HG03439 (cell line): ENCODE measurements around the gene DNAJC11.
"Not testable (repeated sequence)": the region's sequence is repeated elsewhere in the genome, so short reads cannot be mapped to it uniquely, and the experiment has no call there.

Experiments
- ATAC-seq: cut with Tn5 transposase; IDR thresholded peaks from one replicate; pipeline ENCODE4 v1.9.1; 2021; ENCODE audit warnings: mild to moderate bottlenecking, moderate library complexity; ENCODE audit not compliant: unreplicated experiment

DNAJC11 gene, protein sequence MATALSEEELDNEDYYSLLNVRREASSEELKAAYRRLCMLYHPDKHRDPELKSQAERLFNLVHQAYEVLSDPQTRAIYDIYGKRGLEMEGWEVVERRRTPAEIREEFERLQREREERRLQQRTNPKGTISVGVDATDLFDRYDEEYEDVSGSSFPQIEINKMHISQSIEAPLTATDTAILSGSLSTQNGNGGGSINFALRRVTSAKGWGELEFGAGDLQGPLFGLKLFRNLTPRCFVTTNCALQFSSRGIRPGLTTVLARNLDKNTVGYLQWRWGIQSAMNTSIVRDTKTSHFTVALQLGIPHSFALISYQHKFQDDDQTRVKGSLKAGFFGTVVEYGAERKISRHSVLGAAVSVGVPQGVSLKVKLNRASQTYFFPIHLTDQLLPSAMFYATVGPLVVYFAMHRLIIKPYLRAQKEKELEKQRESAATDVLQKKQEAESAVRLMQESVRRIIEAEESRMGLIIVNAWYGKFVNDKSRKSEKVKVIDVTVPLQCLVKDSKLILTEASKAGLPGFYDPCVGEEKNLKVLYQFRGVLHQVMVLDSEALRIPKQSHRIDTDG

DNA sequence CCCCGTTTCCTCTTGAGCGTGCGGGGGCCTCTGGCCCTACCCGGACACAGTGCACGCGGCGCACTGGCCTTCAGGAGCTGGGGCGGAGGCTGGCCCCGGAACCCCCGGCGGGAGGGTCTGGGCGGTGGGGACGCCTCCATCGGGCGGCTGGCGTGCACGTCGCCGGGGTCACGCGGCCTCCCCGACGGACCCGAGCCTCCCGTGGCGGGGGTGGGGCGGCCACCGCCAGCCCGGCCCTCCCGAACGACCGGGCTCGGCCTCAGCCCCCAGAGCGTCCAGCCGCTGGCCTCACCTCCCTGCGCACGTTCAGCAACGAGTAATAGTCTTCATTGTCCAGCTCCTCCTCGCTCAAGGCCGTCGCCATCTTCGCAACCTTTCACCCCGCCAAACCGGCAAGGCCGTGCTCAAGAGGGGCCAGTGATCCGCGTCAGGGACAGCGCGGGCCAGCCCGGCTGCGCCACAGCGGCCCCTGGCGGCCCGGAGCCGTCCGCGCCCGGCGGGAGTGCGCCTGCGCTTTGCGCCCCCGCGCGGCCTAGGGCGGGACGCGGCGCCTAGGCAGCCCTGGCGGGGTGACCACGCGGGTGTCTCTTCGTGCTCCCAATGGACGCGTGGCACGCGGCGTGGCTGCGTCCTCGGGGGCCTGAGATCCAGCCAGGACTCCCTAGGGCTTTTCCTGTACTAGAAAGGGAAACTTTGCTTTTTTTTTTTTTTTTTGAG is at the start of gene DNAJC11:
Gene DNAJC11, minus strand, starts transcription at position 380 of the 717 bp plus-strand sequence. Its CDS starts 16 bp downstream, at position 364.
- peak; percentile 92 for ATAC-seq

- ATAC-seq, result no peak
Observed at GRCh38 chr1:6750490-6750889, 48.9 kb upstream of the DNAJC11 start.

DNA sequence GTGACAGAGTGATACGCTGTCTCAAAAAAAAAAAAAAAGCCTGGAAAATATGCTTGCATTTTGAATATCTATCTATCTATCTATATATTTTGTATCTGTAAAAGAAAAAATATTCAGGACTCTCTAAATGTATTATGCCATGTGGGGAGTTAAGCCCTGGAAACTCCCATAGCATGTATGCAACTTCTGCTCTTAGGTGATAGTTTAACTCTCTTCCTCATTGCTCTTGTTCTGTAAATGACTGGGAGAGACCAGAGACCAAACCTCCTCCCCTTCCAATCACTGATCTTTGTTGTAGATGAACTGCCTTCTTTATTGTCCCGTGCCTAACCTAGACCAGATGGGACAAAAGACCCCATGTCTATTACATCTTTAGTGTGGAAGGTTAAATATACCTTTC is 46.1 kb upstream of the DNAJC11 start:
- ATAC-seq, result no peak

GRCh38 chr1:6745073-6745472 is 43.5 kb upstream of the DNAJC11 start:
- ATAC-seq, result no peak

DNA sequence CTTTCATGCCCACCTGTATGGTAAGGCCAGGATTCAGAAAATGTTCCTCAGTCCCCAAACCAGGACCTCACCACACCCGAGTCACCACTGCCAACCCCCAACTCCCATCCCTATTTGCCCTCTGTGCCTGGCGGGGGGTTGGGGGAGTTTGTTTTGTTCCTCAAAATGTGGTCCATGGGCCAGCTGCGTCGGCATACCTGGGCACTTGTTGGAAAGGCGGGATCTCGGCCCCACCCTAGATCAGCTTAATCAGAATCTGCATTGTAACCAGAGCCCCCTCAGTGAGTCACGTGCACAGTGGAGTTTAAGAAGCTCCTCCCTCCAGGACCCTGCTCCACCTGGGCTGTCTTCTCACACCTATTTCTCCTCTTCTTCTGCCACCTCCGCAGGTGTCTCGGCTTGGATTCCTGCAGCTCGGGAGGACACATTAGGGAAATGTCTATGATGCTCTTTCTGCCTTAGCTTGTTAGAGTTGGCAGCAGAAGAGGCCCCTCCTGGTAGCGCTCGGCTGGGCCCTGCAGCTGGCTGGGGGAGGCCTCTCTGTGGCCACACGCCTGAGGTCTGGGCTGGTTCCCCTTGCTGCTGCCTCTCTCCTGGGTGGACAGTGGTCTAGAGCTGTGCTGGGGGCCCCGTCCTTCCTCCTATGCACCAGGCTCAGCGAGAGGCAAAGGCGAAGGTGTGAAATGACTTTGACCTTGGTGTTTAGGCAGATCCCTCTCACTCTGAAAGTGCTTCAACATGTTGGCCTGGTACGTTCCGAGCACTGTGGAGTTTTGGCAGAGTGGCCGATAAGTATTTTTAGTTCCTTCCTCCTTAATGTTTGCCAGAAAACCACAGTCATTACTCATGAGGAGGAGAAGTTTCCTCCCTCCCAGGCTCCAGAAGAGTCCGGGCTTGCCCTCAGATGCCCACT is 41.8 kb upstream of the DNAJC11 start:
- no peak for ATAC-seq

DNA sequence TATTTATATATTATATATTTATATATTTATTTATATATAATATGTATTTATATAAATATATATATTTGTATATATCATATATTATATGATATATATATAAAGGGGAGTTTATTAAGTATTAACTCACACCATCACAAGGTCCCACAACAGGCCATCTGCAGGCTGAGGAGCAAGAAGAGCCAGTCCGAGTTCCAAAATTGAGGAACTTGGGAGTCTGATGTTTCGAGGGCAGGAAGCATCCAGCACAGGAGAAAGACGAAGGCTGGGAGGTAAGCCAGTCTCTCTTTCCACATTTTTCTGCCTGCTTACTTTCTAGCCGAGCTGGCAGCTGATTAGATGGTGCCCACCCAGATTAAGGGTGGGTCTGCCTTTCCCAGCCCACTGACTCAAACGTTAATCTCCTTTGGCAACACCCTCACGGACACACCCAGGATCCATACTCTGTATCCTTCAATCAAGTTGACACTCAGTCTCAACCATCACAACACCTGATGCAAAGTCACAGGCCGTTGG is 41.1 kb upstream of the DNAJC11 start:
- not testable (repeated sequence) for ATAC-seq

GRCh38 chr1:6738987-6739676 is 37.5 kb upstream of the DNAJC11 start:
- no peak for ATAC-seq

DNA sequence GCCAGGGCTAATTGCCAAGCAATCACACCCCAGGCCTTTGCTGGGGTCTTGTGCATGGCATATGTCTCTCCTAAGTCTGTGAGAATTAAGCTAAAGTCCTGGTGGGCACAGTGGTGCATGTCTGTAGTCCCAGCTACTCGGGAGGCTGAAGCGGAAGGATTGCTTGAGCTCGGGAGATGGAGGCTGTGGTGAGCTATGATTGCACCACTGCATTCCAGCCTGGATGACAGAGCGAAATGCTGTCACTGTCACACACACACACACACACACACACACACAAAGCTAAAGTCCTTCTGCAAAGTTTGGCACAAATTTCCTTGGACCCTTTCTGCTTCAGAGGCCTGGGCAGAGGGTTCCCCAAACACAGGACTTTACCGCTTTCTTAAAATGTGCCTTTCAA is 31.3 kb upstream of the DNAJC11 start:
- no peak for ATAC-seq

- no peak for ATAC-seq
Observed at GRCh38 chr1:6731905-6732304, 30.3 kb upstream of the DNAJC11 start.

DNA sequence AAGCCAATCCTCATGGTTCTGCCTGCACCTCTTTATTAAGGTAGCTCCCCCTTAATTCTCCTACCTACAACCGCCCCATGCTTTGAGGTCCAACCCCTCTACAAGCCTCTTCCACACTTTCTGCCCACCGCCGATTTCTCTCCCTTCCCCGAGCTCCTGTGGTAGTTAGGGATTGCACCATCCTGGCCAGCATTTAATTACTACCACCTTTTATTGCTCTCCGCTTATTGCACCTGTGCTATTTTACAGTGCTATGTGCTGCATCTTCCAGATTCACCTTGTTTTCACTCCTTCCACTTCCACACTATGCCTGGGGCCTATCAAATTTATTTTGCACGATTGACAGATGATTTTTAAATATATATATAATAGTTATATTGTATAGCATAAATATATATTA is 29.3 kb upstream of the DNAJC11 start:
- ATAC-seq, result no peak

DNA sequence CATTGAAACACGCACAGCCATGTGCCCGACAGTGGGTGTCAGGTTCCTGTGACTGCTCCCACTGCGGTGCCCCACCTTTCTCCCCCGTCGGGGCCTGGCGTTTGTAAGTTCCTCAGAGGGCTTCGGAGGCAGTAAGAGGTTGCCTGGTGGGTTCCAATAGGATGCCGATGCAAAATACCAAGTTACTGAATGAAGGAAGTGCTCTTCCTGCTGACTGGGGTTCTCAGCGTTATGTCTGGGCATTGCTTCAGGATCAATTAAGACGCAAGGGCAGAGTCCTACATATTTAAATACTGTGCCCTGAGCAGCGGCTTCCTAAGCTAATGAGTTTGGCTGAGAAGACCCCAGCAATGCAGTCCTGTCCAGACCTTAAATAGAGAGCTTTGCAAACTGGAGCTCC is 28.9 kb upstream of the DNAJC11 start:
- no peak for ATAC-seq

DNA sequence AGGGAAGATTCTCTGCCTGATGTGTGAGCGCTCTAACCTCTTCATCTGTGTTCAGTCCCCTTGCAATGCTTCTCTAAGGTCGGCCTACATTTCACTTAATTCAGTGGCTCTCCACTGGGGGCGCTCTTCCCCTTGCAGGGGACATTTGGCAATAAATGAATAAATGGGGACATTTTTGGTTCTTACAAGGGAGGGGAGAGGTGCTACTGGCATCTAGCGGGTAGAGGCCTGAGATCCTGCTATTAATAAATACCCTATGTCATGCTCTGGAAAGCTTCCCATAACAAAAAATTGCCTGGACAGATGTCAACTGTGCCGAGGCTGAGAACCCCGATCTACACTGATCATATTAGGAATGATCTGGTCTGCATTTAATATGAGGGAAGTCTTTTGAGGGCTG is 25.9 kb upstream of the DNAJC11 start:
- no peak for ATAC-seq

GRCh38 chr1:6726253-6726652 is 24.6 kb upstream of the DNAJC11 start:
- no peak for ATAC-seq

GRCh38 chr1:6724517-6725141 is 23.0 kb upstream of the DNAJC11 start:
- ATAC-seq, result no peak

- no peak for ATAC-seq
Observed at GRCh38 chr1:6723621-6724428, 22.2 kb upstream of the DNAJC11 start.

GRCh38 chr1:6711174-6711573 is 9.6 kb upstream of the DNAJC11 start:
- no peak for ATAC-seq

DNA sequence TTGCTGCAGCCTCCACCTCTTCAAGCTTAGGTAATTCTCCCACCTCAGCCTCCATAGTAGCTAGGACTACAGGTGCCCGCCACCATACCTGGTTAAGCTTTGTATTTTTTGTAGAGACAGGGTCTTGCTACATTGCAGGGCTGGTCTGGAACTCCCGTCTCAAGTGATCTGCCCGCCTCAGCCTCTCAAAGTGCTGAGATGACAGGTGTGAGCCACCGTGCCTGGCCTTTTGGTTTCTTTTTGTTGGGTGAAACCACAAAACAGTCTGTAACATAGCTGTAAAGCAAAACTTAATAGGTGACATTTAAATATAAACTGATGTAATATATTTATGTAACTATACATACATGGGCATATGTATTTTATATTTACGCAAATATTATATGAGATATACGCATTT is 3.1 kb upstream of the DNAJC11 start:
- no peak for ATAC-seq

GRCh38 chr1:6703016-6703415 is 1.4 kb upstream of the DNAJC11 start:
- ATAC-seq, result no peak
